ENCODE results near the gene PDXP.
"Not testable (repeated sequence)": the region's sequence is repeated elsewhere in the genome, so short reads cannot be mapped to it uniquely, and the experiment has no call there.

The PDXP gene

GRCh38 chr22:37656583-37656982 lies 1.9 kb upstream of the PDXP start:
- not testable (repeated sequence) for H3K9me3 ChIP-seq (ENCODE audit: insufficient read depth, low read depth, low read length); H3K27me3 ChIP-seq (ENCODE audit: insufficient read depth, low read length); H3K9ac ChIP-seq (ENCODE audit: low read depth, low read length); H3K27ac ChIP-seq (ENCODE audit: low read length); H3K4me1 ChIP-seq (ENCODE audit: insufficient read depth, low read length); H3K4me3 ChIP-seq (ENCODE audit: low read length)
- H3K36me3 ChIP-seq (ENCODE audit: insufficient read depth, low read depth, low read length), result peaks cover 19% of the 10 kb centered on the region

DNA sequence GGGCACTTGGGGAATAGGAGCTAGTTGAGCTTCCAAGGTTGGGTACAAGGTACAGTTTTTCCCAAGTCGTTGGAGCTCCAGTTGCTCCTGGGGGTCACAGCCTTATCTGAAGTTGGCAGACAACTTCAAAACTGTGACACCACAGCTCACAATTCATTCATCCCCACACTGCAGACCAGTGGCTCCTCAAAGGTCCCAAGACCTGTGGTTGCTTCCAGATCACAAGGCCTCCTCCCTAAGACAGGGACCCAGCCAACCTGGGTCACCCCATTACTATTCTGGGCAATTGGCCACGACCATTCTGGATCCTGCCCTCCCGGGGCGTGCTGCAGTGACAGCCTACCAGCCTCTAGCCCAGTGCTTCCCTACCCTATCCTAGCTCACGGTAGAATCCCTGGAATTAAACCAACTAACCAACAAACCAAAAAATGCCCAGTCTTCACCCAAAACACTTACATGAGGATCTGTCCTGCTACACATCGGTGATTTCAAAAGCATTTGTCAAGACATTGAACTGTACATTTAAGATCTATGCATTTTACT lies 862 bp upstream of the PDXP start:
- no peaks in the 10 kb centered on the region for H3K9me3 ChIP-seq (ENCODE audit: insufficient read depth, low read depth, low read length)
- peak overlapping the region; percentile 60; the same call in 1 of the 2 replicates for H3K9ac ChIP-seq (ENCODE audit: low read depth, low read length)
- H3K27ac ChIP-seq (ENCODE audit: low read length), result no peak overlapping the region

DNA sequence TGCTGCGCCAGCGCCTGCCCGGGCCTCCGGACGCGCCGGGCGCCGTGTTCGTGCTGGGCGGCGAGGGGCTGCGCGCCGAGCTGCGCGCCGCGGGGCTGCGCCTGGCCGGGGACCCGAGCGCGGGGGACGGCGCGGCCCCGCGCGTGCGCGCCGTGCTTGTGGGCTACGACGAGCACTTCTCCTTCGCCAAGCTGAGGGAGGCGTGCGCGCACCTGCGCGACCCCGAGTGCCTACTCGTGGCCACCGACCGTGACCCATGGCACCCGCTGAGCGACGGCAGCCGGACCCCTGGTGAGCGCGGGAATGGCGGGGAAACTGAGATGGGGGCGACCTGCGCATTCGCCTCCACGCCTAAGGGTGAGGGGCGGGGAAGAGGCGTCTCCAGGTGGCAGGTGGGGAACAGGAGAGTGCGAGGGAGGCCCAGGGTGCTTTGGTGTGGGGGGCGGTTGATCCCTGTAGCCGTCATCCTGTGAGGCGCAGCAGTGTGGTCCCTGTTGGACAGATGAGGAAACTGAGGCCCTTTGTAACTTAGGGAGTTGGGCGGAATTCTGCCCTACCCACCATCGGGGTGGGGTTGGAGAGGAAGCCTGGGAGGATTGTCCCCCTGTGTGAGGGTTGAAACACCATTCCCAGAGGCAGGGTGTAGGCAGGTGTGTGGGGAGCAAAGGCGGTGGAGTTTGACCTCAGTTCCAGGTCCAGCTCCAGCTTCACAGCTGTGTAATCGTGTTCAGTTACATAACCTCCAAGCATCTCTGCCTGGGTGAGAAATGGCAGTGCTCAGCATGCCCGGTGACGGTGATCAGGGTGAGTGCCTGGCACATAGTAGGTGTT lies 758 bp downstream of the PDXP start:
- 0 out of 2 replicates have a peak, but pooled peaks cover 4% of the 10 kb centered on the region for H3K4me1 ChIP-seq (ENCODE audit: insufficient read depth, low read length)
- peak overlapping the region; percentile 69 for H3K4me3 ChIP-seq (ENCODE audit: low read length)
- no peaks in the 10 kb centered on the region for H3K27me3 ChIP-seq (ENCODE audit: insufficient read depth, low read length)
- no peaks in the 10 kb centered on the region; the same call in 1 of the 2 replicates for H3K36me3 ChIP-seq (ENCODE audit: insufficient read depth, low read depth, low read length)
- no peaks in the 10 kb centered on the region for H3K9me3 ChIP-seq (ENCODE audit: insufficient read depth, low read depth, low read length)
- peak overlapping the region; percentile 83; the same call in 1 of the 2 replicates for H3K9ac ChIP-seq (ENCODE audit: low read depth, low read length)
- H3K27ac ChIP-seq (ENCODE audit: low read length), result no peak overlapping the region

More for the DNA sequence above, 862 bp upstream of the PDXP start:
- 0 out of 2 replicates have a peak, but pooled peaks cover 4% of the 10 kb centered on the region for H3K4me1 ChIP-seq (ENCODE audit: insufficient read depth, low read length)
- H3K27me3 ChIP-seq (ENCODE audit: insufficient read depth, low read length), result no peaks in the 10 kb centered on the region
- peaks cover 12% of the 10 kb centered on the region for H3K36me3 ChIP-seq (ENCODE audit: insufficient read depth, low read depth, low read length)
- peak overlapping the region; percentile 69 for H3K4me3 ChIP-seq (ENCODE audit: low read length)

GRCh38 chr22:37659897-37660708 lies 1.6 kb downstream of the PDXP start:
- Histone ChIP-seq H3K27ac (ENCODE audit: low read length) (no peak overlapping the region), H3K4me1 (ENCODE audit: insufficient read depth, low read length) (0 out of 2 replicates have a peak, but pooled peaks cover 4% of the 10 kb centered on the region), H3K9ac (ENCODE audit: low read depth, low read length) (peak overlapping the region; percentile 83; the same call in 1 of the 2 replicates)

DNA sequence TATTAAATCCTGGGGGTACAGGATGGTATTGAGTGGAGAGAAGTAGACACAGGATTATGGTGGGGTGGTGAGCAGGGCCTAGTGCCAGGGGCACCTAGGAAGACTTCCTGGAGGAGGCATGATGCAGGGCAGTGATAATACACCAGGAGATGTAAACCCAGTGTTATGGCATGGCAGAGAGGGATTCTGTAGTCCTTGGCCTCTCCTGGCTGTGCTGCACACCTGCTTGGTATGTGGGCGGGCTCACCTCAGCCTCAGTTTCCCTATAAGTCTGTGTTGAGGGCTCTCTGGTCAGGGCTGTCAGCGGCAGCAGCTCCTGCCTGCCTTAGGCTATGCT lies 2.2 kb downstream of the PDXP start:
- Histone ChIP-seq H3K36me3 (ENCODE audit: insufficient read depth, low read depth, low read length) (peaks cover 9% of the 10 kb centered on the region; the same call in 1 of the 2 replicates), H3K9ac (ENCODE audit: low read depth, low read length) (no peak overlapping the region), H3K27ac (ENCODE audit: low read length) (no peak overlapping the region), H3K4me1 (ENCODE audit: insufficient read depth, low read length) (0 out of 2 replicates have a peak, but pooled peaks cover 4% of the 10 kb centered on the region), H3K27me3 (ENCODE audit: insufficient read depth, low read length) (no peaks in the 10 kb centered on the region), H3K9me3 (ENCODE audit: insufficient read depth, low read depth, low read length) (no peaks in the 10 kb centered on the region), H3K4me3 (ENCODE audit: low read length) (no peak overlapping the region)

More at GRCh38 chr22:37659897-37660708, 1.6 kb downstream of the PDXP start:
- H3K4me3 ChIP-seq (ENCODE audit: low read length), result peak overlapping the region; percentile 69
- H3K36me3 ChIP-seq (ENCODE audit: insufficient read depth, low read depth, low read length), result peaks cover 4% of the 10 kb centered on the region; the same call in 1 of the 2 replicates
- H3K9me3 ChIP-seq (ENCODE audit: insufficient read depth, low read depth, low read length), result no peaks in the 10 kb centered on the region
- H3K27me3 ChIP-seq (ENCODE audit: insufficient read depth, low read length), result no peaks in the 10 kb centered on the region

DNA sequence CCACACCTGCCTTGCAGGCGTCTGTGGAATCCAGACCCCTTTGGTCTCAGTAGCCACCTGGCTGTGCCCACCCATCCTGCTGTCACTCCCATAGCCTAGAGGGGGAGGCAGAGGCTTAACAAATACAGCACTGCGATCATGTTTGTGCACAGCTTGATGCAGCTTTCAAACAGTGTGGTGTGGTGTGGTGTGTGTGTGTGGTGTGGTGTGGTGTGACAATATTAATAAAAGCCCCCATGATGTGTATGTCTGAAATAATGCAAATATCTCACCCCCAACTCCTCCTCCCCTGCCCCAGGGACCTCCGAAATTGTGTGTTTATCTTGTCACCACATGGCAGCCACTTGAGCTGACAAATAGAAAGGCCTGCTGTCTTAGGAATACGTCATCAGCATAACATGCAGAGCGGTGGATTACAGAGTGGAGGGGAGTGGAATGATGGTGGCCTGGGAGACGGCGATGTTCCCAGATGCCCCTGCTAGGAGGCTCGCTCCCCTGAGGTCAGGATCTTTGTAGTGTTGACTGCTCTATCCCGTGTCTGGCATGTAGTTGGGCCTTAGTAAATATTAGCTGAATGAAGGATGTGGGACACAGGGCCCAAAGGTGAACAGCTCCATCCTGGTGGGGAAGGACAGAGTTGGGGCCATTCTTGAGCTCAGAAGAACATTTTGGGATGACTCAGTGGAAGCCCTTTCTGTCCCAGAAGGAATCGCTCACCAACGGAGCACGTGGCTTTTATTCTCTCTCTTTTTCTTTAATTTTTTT lies 2.8 kb downstream of the PDXP start:
- Histone ChIP-seq H3K27me3 (ENCODE audit: insufficient read depth, low read length) (no peaks in the 10 kb centered on the region), H3K9me3 (ENCODE audit: insufficient read depth, low read depth, low read length) (no peaks in the 10 kb centered on the region), H3K4me3 (ENCODE audit: low read length) (no peak overlapping the region), H3K36me3 (ENCODE audit: insufficient read depth, low read depth, low read length) (peaks cover 16% of the 10 kb centered on the region; the same call in 1 of the 2 replicates), H3K27ac (ENCODE audit: low read length) (no peak overlapping the region), H3K4me1 (ENCODE audit: insufficient read depth, low read length) (0 out of 2 replicates have a peak, but pooled peaks cover 4% of the 10 kb centered on the region), H3K9ac (ENCODE audit: low read depth, low read length) (no peak overlapping the region)

- Histone ChIP-seq H3K27ac (ENCODE audit: low read length) (no peak overlapping the region), H3K4me3 (ENCODE audit: low read length) (no peak overlapping the region), H3K27me3 (ENCODE audit: insufficient read depth, low read length) (no peaks in the 10 kb centered on the region), H3K4me1 (ENCODE audit: insufficient read depth, low read length) (0 out of 2 replicates have a peak, but pooled peaks cover 4% of the 10 kb centered on the region), H3K9ac (ENCODE audit: low read depth, low read length) (no peak overlapping the region), H3K9me3 (ENCODE audit: insufficient read depth, low read depth, low read length) (no peaks in the 10 kb centered on the region), H3K36me3 (ENCODE audit: insufficient read depth, low read depth, low read length) (peaks cover 23% of the 10 kb centered on the region; the same call in 1 of the 2 replicates)
These were observed 3.5 kb downstream of the PDXP start for GRCh38 chr22:37662039-37662438.

DNA sequence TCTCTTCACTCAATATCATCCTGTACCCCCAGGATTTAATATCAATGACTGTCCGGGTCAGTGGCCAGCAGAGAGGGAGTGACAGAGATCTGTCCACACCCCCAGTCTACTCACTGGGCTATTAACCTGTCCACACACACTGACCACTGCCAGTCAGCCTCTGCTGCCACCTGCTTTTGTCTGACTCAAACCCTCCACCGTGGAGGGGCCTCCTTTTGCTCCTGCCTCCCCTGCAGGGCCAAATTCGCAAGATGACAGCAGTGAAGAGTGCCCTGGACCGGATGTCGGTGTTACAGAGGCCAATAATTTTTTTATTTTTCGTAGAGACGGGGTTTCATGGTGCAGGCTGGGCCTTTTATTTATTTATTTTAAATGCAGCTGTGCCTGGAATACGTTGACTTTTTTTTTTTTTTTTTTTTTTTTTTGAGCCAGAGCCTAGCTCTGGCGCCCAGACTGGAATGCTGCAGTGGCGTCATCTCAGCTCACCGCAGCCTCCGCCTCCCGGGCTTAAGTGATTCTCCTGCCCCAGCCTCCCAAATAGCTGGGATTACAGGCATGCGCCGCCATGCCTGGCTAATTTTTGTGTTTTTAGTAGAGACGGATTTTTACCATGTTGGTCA lies 5.1 kb downstream of the PDXP start:
- peaks cover 26% of the 10 kb centered on the region; the same call in 1 of the 2 replicates for H3K36me3 ChIP-seq (ENCODE audit: insufficient read depth, low read depth, low read length)

GRCh38 chr22:37664249-37665101 lies 6.0 kb downstream of the PDXP start:
- no peaks in the 10 kb centered on the region for H3K9me3 ChIP-seq (ENCODE audit: insufficient read depth, low read depth, low read length)
- no peak overlapping the region for H3K27ac ChIP-seq (ENCODE audit: low read length)
- no peak overlapping the region for H3K9ac ChIP-seq (ENCODE audit: low read depth, low read length)
- H3K36me3 ChIP-seq (ENCODE audit: insufficient read depth, low read depth, low read length), result peaks cover 26% of the 10 kb centered on the region; the same call in 1 of the 2 replicates
- no peaks in the 10 kb centered on the region for H3K27me3 ChIP-seq (ENCODE audit: insufficient read depth, low read length)
- peaks cover 3% of the 10 kb centered on the region; the same call in 1 of the 2 replicates for H3K4me1 ChIP-seq (ENCODE audit: insufficient read depth, low read length)
- H3K4me3 ChIP-seq (ENCODE audit: low read length), result no peak overlapping the region

More for the DNA sequence above, 5.1 kb downstream of the PDXP start:
- Histone ChIP-seq H3K4me3 (ENCODE audit: low read length) (no peak overlapping the region), H3K9me3 (ENCODE audit: insufficient read depth, low read depth, low read length) (no peaks in the 10 kb centered on the region), H3K27me3 (ENCODE audit: insufficient read depth, low read length) (no peaks in the 10 kb centered on the region), H3K27ac (ENCODE audit: low read length) (no peak overlapping the region), H3K4me1 (ENCODE audit: insufficient read depth, low read length) (peaks cover 4% of the 10 kb centered on the region; the same call in 1 of the 2 replicates), H3K9ac (ENCODE audit: low read depth, low read length) (no peak overlapping the region)

DNA sequence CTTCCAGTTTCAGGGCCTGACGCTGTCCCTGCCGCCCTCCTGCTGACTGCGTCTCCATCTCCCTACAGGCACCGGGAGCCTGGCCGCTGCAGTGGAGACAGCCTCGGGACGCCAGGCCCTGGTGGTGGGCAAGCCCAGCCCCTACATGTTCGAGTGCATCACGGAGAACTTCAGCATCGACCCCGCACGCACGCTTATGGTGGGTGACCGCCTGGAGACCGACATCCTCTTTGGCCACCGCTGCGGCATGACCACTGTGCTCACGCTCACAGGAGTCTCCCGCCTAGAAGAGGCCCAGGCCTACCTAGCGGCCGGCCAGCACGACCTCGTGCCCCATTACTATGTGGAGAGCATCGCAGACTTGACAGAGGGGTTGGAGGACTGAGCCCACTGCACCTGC lies 7.0 kb downstream of the PDXP start:
- Histone ChIP-seq H3K9me3 (ENCODE audit: insufficient read depth, low read depth, low read length) (no peaks in the 10 kb centered on the region), H3K36me3 (ENCODE audit: insufficient read depth, low read depth, low read length) (peaks cover 26% of the 10 kb centered on the region; the same call in 1 of the 2 replicates), H3K27ac (ENCODE audit: low read length) (no peak overlapping the region), H3K9ac (ENCODE audit: low read depth, low read length) (no peak overlapping the region), H3K4me1 (ENCODE audit: insufficient read depth, low read length) (no peaks in the 10 kb centered on the region; the same call in 1 of the 2 replicates), H3K4me3 (ENCODE audit: low read length) (no peak overlapping the region), H3K27me3 (ENCODE audit: insufficient read depth, low read length) (no peaks in the 10 kb centered on the region)
